ENCODE measurements around the gene LIFR.
A peak's percentile ranks its signal among the peaks of the same experiment; 100 is the strongest.

The LIFR gene

DNA sequence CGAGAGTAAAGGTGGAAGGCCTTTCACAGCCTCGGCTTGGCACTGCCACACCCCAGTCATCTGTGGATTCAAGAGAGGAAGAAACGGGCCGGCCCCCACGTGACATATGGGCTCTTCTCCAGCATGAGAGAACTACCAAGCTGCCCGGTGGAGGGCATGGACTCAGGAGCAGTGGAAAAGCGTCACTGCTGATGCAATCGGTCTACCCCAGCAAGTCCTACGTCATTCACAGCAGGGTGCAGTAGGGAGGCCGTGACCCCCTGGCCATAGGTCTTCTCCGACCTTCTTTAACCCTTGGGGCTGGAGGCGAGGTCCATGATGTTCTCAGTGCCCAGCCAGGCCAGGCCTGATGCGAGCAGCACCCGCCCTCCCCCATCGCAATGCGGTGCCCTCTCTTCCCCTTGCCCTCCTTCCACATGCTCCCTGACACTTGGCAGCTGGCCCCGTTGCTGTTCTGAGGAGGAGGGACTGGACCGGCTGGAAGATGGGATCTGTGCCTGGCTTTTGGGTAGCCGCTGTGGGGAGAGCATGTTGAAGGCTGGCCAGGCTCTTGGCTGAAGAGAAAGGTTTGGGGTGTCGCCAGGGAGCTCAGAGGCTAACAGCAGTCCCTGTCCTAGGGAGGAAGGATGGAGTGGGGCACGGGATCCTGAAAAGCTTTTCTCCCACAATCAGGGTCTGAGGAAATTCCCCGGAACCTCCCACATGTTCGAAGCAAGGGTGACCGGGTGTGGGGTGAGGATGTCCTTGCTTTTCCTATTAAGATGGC lies 89.8 kb downstream of the LIFR start:
- TF ChIP-seq, protein P1, sequence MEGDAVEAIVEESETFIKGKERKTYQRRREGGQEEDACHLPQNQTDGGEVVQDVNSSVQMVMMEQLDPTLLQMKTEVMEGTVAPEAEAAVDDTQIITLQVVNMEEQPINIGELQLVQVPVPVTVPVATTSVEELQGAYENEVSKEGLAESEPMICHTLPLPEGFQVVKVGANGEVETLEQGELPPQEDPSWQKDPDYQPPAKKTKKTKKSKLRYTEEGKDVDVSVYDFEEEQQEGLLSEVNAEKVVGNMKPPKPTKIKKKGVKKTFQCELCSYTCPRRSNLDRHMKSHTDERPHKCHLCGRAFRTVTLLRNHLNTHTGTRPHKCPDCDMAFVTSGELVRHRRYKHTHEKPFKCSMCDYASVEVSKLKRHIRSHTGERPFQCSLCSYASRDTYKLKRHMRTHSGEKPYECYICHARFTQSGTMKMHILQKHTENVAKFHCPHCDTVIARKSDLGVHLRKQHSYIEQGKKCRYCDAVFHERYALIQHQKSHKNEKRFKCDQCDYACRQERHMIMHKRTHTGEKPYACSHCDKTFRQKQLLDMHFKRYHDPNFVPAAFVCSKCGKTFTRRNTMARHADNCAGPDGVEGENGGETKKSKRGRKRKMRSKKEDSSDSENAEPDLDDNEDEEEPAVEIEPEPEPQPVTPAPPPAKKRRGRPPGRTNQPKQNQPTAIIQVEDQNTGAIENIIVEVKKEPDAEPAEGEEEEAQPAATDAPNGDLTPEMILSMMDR (IDR thresholded peaks at IDR 0.05; ENCODE audit: low read depth, low read length): no peak
- H3K4me3 ChIP-seq (ENCODE audit: low read depth, low read length): no peak overlapping the region
- peak; percentile 65 for DNase-seq (ENCODE audit: low read depth, low spot score)
- in situ Hi-C loops (cut with HindIII; ENCODE audit: low sequenced_read_pairs): no loop called here

DNA sequence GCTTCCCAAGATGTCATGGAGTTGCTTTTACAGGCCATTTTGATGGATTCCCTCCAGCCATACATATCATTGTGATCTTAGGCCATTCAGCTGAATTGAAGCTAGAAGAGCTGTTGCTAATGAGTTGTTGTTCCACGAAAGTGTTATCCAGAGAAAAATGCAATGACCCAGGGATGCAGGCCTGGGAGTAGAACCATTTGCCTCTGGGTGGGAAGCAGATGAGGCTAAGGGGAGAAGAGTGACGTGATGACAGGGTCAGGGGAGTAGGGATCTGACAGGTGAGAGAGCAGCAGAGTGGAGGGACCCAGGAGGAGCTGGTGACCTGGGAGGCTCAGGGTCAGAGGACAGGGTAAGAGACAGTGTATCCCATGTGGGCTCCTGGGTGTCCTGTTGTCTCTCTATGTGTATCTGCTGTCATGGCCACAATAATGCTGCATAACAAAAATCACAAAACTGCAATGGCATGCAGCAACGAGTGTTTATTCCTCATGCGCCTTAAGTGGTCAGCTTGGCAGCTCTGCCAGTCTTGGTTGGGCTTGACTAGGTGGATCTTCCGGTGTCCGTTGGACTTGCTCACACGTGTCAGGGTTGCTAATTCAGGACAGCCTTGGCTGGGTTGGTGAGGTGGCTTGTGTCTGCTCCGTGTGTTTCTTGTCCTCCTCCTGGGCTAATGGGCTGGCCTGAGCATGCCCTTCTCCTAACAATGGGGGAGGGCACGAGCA lies 90.6 kb downstream of the LIFR start:
- in situ Hi-C loops (cut with HindIII; ENCODE audit: low sequenced_read_pairs): no loop called here
- TF ChIP-seq, protein P1 (IDR thresholded peaks at IDR 0.05; ENCODE audit: low read depth, low read length): no peak
- no peak for DNase-seq (ENCODE audit: low read depth, low spot score)
- H3K4me3 ChIP-seq (ENCODE audit: low read depth, low read length): no peak overlapping the region

DNA sequence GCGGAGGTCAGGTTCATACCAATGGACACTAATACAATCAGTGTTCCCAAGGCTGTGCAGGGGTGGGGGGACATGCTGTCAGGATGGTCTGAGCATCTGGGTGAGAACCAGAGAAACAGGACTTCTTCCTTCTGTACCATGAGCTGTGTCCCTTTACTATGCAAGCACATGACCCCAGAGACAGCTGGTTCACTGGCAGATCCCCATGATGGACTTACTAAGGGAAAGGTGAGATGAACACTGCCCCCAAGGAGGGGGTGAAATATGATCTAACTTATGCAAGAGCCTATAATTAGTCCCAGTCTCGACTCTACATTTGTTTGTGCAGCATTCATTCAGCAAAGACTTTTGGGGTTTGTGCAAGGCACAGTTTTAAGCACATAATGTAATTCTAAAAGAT lies 91.4 kb downstream of the LIFR start:
- TF ChIP-seq, protein P1 (IDR thresholded peaks at IDR 0.05; ENCODE audit: low read depth, low read length): no peak
- in situ Hi-C loops (cut with HindIII; ENCODE audit: low sequenced_read_pairs): no loop called here

DNA sequence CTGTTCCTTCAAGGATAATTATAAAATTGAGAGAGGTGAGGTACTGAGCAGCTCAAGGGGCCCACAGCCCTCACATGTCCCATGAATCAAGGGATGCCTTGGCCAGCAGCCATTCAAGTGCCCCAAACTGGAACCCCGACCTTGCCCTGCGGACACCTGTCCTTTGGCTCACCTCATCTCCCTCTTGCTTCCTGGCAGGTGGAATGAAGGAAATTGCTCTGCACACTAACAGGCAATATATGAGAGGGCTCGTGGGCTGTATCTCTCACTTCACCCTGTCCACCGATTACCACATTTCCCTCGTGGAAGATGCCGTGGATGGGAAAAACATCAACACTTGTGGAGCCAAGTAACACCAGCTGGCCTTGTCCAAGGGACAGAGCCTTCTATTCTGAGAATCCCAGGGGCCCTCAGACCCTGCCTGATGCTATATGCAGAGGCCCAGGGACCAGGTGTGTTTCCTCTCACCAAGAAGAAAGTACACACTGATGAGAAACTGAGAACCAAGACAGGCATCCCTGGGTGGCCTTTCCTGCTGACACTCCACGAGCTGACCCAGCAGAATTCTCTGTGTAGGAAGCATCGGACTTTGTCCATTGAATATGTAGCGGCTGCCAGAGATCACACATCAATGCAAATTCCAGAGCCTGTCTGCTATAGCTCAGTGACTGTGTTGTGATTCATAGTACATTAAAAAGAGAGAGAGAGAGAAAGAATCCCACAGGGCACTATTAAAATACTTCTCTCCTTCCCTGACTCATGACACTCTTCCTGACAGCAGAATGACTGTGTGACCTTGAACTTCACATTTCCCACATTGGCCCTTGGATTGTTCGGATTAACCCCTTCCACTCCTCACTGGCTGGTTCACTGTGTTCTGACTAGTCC lies 92.6 kb downstream of the LIFR start:
- in situ Hi-C loops (cut with HindIII; ENCODE audit: low sequenced_read_pairs): no loop called here
- no peak overlapping the region for H3K4me3 ChIP-seq (ENCODE audit: low read depth, low read length)
- DNase-seq (ENCODE audit: low read depth, low spot score): peak; percentile 89
- TF ChIP-seq, protein P1 (IDR thresholded peaks at IDR 0.05; ENCODE audit: low read depth, low read length): no peak

More for the DNA sequence above, 91.4 kb downstream of the LIFR start:
- no peak overlapping the region for H3K4me3 ChIP-seq (ENCODE audit: low read depth, low read length)
- DNase-seq (ENCODE audit: low read depth, low spot score): no peak

DNA sequence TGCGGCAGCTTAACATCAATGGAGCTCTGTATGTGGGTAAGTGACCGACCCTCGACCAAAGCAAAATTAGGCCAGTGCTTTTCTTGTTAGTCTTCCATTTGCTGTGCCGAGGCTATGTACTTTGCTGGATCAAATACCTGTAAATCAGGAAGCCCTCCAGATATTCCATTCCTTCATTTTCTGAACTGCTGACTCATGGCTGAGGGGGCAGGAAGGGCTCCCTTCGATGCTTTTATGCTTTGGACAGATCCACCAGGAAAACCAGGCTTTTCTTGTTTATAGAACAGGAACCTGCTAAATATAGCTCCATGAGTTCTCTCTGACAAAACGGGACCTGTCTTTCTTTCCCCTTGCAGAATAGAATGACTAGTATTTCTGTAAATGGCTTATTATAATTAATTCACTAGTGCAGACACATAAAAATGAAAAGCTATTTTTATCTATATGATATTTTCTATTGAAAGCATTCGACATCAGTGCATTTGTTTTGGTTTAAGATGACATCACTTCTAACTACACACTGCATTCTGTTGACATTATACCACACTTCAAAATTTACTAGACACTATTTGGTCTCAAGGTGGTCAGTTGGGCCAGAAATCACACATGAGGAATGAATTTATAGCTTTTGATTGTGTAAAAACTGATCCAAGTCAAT lies 93.3 kb downstream of the LIFR start:
- in situ Hi-C loops (cut with HindIII; ENCODE audit: low sequenced_read_pairs): no loop called here
- no peak overlapping the region for H3K4me3 ChIP-seq (ENCODE audit: low read depth, low read length)
- peak; percentile 16 for DNase-seq (ENCODE audit: low read depth, low spot score)
- TF ChIP-seq, protein P1 (IDR thresholded peaks at IDR 0.05; ENCODE audit: low read depth, low read length): no peak

DNA sequence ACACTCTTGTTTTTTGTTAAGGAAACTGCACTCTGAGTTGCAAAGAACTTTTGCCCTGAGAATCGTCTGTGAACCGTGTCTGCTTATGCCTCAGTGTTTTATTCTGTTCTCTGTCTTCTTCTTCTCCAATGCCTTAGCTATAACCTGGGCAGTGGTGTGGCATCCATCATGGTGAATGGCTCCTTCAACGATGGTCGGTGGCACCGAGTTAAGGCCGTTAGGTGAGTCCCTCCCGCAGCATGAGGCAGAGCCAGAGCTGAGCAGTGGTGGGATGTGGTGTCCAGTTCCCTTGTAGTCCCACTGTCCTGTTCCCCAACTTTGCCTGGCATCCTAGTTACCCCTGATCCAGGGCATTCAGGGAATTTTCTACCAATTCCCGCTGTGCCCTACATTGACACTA lies 98.3 kb downstream of the LIFR start:
- in situ Hi-C loops (cut with HindIII; ENCODE audit: low sequenced_read_pairs): no loop called here

More for the DNA sequence above, 98.3 kb downstream of the LIFR start:
- no peak overlapping the region for H3K4me3 ChIP-seq (ENCODE audit: low read depth, low read length)
- TF ChIP-seq, protein P1 (IDR thresholded peaks at IDR 0.05; ENCODE audit: low read depth, low read length): no peak
- no peak for DNase-seq (ENCODE audit: low read depth, low spot score)

Measured in astrocyte of the spinal cord (primary cell).